Measurements from ENCODE around the gene DYNLT2B. TPM values are rescaled to one million over a fixed set of nuclear protein-coding genes. Genes with fewer than 3 reads are reported as not detected.
"Not testable (repeated sequence)": the region's sequence is repeated elsewhere in the genome, so short reads cannot be mapped to it uniquely, and the experiment has no call there.

The DYNLT2B gene
- polyA plus RNA-seq, 4 donors, result 19.4 to 39.0 (median 35.7) TPM

GRCh38 chr3:196327405-196327804 is 9.4 kb upstream of the DYNLT2B start:
- DNase-seq (ENCODE audit: low read depth in 4 of 4, low spot score in 3 of 4), result no peak

GRCh38 chr3:196326936-196327335 is 8.9 kb upstream of the DYNLT2B start:
- DNase-seq (ENCODE audit: low read depth in 4 of 4, low spot score in 3 of 4), result no peak

GRCh38 chr3:196323691-196324090 is 5.7 kb upstream of the DYNLT2B start:
- DNase-seq (ENCODE audit: low read depth in 4 of 4, low spot score in 3 of 4), result peak in 1 of 4 donors; percentile 10

- no peak for DNase-seq (ENCODE audit: low read depth in 4 of 4, low spot score in 3 of 4)
Measured at GRCh38 chr3:196323016-196323415, 5.0 kb upstream of the DYNLT2B start.

- DNase-seq (ENCODE audit: low read depth in 4 of 4, low spot score in 3 of 4), result no peak
Measured at GRCh38 chr3:196321162-196321561, 3.1 kb upstream of the DYNLT2B start.

- DNase-seq (ENCODE audit: low read depth in 4 of 4, low spot score in 3 of 4), result no peak
Measured at GRCh38 chr3:196320137-196320536, 2.1 kb upstream of the DYNLT2B start.

- not testable (repeated sequence) for DNase-seq (ENCODE audit: low read depth in 4 of 4, low spot score in 3 of 4)
Measured at GRCh38 chr3:196316799-196317686, 997 bp downstream of the DYNLT2B start.

- no peak for DNase-seq (ENCODE audit: low read depth in 4 of 4, low spot score in 3 of 4)
Measured at GRCh38 chr3:196315821-196316220, 2.2 kb downstream of the DYNLT2B start.

- DNase-seq (ENCODE audit: low read depth in 4 of 4, low spot score in 3 of 4), result no peak
Measured at GRCh38 chr3:196314597-196314996, 3.4 kb downstream of the DYNLT2B start.

GRCh38 chr3:196314086-196314485 is 4.0 kb downstream of the DYNLT2B start:
- not testable (repeated sequence) for DNase-seq (ENCODE audit: low read depth in 4 of 4, low spot score in 3 of 4)

- not testable (repeated sequence) for DNase-seq (ENCODE audit: low read depth in 4 of 4, low spot score in 3 of 4)
Measured at GRCh38 chr3:196302960-196303359, 15.1 kb downstream of the DYNLT2B start.

- DNase-seq (ENCODE audit: low read depth in 4 of 4, low spot score in 3 of 4), result not testable (repeated sequence)
Measured at GRCh38 chr3:196302551-196302950, 15.5 kb downstream of the DYNLT2B start.

GRCh38 chr3:196298521-196298920 is 19.5 kb downstream of the DYNLT2B start:
- DNase-seq (ENCODE audit: low read depth in 4 of 4, low spot score in 3 of 4), result no peak

GRCh38 chr3:196292286-196292923 is 25.6 kb downstream of the DYNLT2B start:
- DNase-seq (ENCODE audit: low read depth in 4 of 4, low spot score in 3 of 4), result no peak

- peak in 1 of 4 donors; percentile 18 for DNase-seq (ENCODE audit: low read depth in 4 of 4, low spot score in 3 of 4)
Measured at GRCh38 chr3:196288141-196288460, 29.9 kb downstream of the DYNLT2B start.

GRCh38 chr3:196287440-196288140 is 30.4 kb downstream of the DYNLT2B start, which contains the start of gene PCYT1A:
TSS of gene PCYT1A (minus strand) at chr3:196287726. CDS start at chr3:196270531, 17,195 bp downstream.
- peak; percentile 84 to 91 (median 90) for DNase-seq (ENCODE audit: low read depth in 4 of 4, low spot score in 3 of 4)

GRCh38 chr3:196287090-196287439 is 31.0 kb downstream of the DYNLT2B start:
- peak in 1 of 4 donors; percentile 4 for DNase-seq (ENCODE audit: low read depth in 4 of 4, low spot score in 3 of 4)

GRCh38 chr3:196284396-196284795 is 33.6 kb downstream of the DYNLT2B start:
- no peak for DNase-seq (ENCODE audit: low read depth in 4 of 4, low spot score in 3 of 4)

- no peak for DNase-seq (ENCODE audit: low read depth in 4 of 4, low spot score in 3 of 4)
Measured at GRCh38 chr3:196281962-196282361, 36.1 kb downstream of the DYNLT2B start.

- DNase-seq (ENCODE audit: low read depth in 4 of 4, low spot score in 3 of 4), result no peak
Measured at GRCh38 chr3:196280689-196281440, 37.2 kb downstream of the DYNLT2B start.

- DNase-seq (ENCODE audit: low read depth in 4 of 4, low spot score in 3 of 4), result no peak
Measured at GRCh38 chr3:196275126-196275525, 42.9 kb downstream of the DYNLT2B start.

All from left renal pelvis (tissue), 4 donors.